Chondrocyte (in vitro differentiated cells): ENCODE measurements around the gene CNPY1. TPM values are rescaled to one million over a fixed set of nuclear protein-coding genes. Genes with fewer than 3 reads are reported as not detected.

Experiments
- DNase-seq: peaks from one replicate; pipeline ENCODE4 v3.0.0; 2021; ENCODE audit warnings: mixed read lengths, low spot score
- H3K27ac Mint-ChIP-seq: one replicate; pipeline ENCODE4 v1.8.0; 2021; ENCODE audit warnings: mild to moderate bottlenecking, moderate library complexity, mixed read lengths; ENCODE audit not compliant: unreplicated experiment
- H3K27me3 Mint-ChIP-seq: 2 replicates; pipeline ENCODE4 v1.8.0; 2021; ENCODE audit warnings: low read depth, mixed read lengths
- H3K36me3 Mint-ChIP-seq: 2 replicates; pipeline ENCODE4 v1.8.0; 2021; ENCODE audit warnings: low read depth, mixed read lengths
- H3K4me1 Mint-ChIP-seq: 2 replicates; pipeline ENCODE4 v1.8.0; 2021; ENCODE audit warnings: low read depth, mild to moderate bottlenecking, mixed read lengths
- H3K4me3 Mint-ChIP-seq: one replicate; pipeline ENCODE4 v1.8.0; 2021; ENCODE audit warnings: mild to moderate bottlenecking, moderate library complexity, mixed read lengths; ENCODE audit not compliant: unreplicated experiment
- H3K9me3 Mint-ChIP-seq: 2 replicates; pipeline ENCODE4 v1.8.0; 2021; ENCODE audit warnings: low read depth, mixed read lengths
- CTCF ChIP-seq: fragments of 200-600 bp; sonication (generic); IDR thresholded peaks from 2 replicates; pipeline ENCODE4 v1.5.0; 2021; ENCODE audit warnings: antibody characterized with exemption, mild to moderate bottlenecking, moderate library complexity
- total RNA-seq: library from RNA; stranded (reverse); gene quantifications from 3 replicates; pipeline ENCODE4 v1.2.1, GENCODE V29; 2021

CNPY1 gene
- total RNA-seq, 1 donor from 2014 or later: not detected

- Mint-ChIP-seq H3K4me1 (peaks cover 9% of the 10 kb centered on the region), H3K36me3 (no peaks in the 10 kb centered on the region), H3K9me3 (no peaks in the 10 kb centered on the region)
Measured at GRCh38 chr7:155581954-155582353, 35.6 kb upstream of the CNPY1 start.

GRCh38 chr7:155581107-155581830 lies 34.9 kb upstream of the CNPY1 start:
- Mint-ChIP-seq H3K36me3 (no peaks in the 10 kb centered on the region), H3K4me3 (no peak overlapping the region), H3K27ac (no peak overlapping the region), H3K27me3 (peaks cover 49% of the 10 kb centered on the region), H3K9me3 (no peaks in the 10 kb centered on the region), H3K4me1 (peaks cover 9% of the 10 kb centered on the region)
- no peak for TF ChIP-seq CTCF
- peak; percentile 57 for DNase-seq

More at GRCh38 chr7:155581954-155582353, 35.6 kb upstream of the CNPY1 start:
- no peak for TF ChIP-seq CTCF
- peaks cover 54% of the 10 kb centered on the region for H3K27me3 Mint-ChIP-seq
- no peak for DNase-seq
- H3K27ac Mint-ChIP-seq: no peak overlapping the region
- H3K4me3 Mint-ChIP-seq: no peak overlapping the region

- no peak for TF ChIP-seq CTCF
- peaks cover 6% of the 10 kb centered on the region for H3K4me1 Mint-ChIP-seq
- H3K36me3 Mint-ChIP-seq: no peaks in the 10 kb centered on the region
- no peaks in the 10 kb centered on the region for H3K9me3 Mint-ChIP-seq
- no peak overlapping the region for H3K27ac Mint-ChIP-seq
- DNase-seq: no peak
- peaks cover 42% of the 10 kb centered on the region for H3K27me3 Mint-ChIP-seq
- no peak overlapping the region for H3K4me3 Mint-ChIP-seq
Measured at GRCh38 chr7:155580367-155580766, 34.0 kb upstream of the CNPY1 start.

GRCh38 chr7:155579565-155579964 lies 33.2 kb upstream of the CNPY1 start:
- Mint-ChIP-seq H3K27me3 (peaks cover 34% of the 10 kb centered on the region), H3K36me3 (no peaks in the 10 kb centered on the region), H3K4me3 (no peak overlapping the region), H3K4me1 (no peaks in the 10 kb centered on the region), H3K27ac (no peak overlapping the region), H3K9me3 (no peaks in the 10 kb centered on the region)
- peak; percentile 77 for DNase-seq
- TF ChIP-seq CTCF: no peak

GRCh38 chr7:155578016-155578415 lies 31.7 kb upstream of the CNPY1 start:
- no peaks in the 10 kb centered on the region for H3K4me1 Mint-ChIP-seq
- H3K9me3 Mint-ChIP-seq: no peaks in the 10 kb centered on the region
- TF ChIP-seq CTCF: no peak
- DNase-seq: peak; percentile 77
- no peak overlapping the region for H3K4me3 Mint-ChIP-seq
- H3K36me3 Mint-ChIP-seq: no peaks in the 10 kb centered on the region
- H3K27ac Mint-ChIP-seq: no peak overlapping the region
- peaks cover 25% of the 10 kb centered on the region for H3K27me3 Mint-ChIP-seq
